NCI-H2081 (cell line): ENCODE measurements around the gene PTCHD1.

Experiments
- DNase-seq, 2 experiments: peaks; one replicate each; lab custom pipeline; 2025; lab: John Stamatoyannopoulos, UW

PTCHD1 gene

DNA sequence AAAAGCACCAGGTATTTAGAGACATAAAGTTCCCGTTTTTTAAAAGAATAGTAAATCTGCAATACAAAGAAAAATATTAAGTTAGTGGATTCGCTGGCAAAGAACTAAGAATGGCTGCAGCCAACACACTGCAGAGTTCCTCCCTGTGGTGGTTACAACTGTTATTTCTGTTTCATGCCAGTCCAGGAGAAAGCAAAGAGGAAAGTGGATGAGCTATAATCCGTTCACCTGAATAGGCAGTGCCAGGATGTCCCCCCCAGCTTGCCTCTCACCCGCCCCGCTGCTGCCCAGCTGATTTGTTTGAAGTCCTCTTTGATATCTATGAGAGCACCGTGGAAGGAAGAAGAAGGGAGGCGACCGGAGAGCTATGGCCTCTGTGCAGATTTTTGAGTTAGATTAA is 63.9 kb downstream of the PTCHD1 start:
- no peak for DNase-seq

DNA sequence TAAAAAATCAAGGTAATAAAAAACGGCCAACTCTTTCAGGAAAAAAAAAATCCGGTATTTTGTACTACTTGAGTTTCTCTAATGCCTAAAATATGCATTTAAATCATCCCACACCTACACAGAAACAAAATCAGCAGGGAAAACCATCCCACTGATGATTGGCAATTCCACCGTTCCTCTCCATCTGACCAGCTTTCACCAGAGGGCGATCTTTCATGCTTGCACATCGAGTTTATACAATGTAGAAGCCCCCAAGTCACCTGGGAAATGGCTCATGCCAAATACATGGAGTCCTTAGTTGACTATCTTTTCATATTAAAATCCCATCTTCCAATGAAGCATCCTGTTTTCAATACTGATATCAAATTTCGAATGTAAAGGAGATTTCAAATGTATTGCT is 69.2 kb downstream of the PTCHD1 start:
- peak in 1 of 2 experiments; percentile 24 for DNase-seq

GRCh38 chrX:23422912-23423311 is 88.3 kb downstream of the PTCHD1 start:
- no peak for DNase-seq

GRCh38 chrX:23434356-23434884 is 99.8 kb downstream of the PTCHD1 start:
- no peak for DNase-seq

GRCh38 chrX:23435108-23435507 is 100.5 kb downstream of the PTCHD1 start:
- no peak for DNase-seq

GRCh38 chrX:23435575-23435974 is 100.9 kb downstream of the PTCHD1 start:
- no peak for DNase-seq

DNA sequence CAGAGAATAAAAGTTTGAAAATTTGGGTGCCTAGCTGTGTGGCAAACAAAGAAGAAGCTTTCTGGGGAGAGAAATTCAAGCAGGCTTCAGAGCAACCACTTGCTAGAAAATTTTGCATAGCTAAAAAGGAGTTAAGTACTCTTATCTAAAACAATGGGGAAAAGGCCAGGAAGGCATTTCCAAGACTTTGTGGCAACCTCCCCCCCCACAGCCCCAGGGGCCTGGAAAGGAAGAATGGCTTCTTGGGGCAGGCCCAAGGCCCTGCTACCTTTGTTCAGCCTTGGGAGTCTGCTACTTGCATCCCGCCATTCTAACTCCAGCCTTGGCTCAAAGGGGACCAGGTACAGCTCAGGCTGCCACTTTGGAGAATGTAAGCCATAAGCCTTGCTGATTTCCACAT is 102.2 kb downstream of the PTCHD1 start:
- no peak for DNase-seq

DNA sequence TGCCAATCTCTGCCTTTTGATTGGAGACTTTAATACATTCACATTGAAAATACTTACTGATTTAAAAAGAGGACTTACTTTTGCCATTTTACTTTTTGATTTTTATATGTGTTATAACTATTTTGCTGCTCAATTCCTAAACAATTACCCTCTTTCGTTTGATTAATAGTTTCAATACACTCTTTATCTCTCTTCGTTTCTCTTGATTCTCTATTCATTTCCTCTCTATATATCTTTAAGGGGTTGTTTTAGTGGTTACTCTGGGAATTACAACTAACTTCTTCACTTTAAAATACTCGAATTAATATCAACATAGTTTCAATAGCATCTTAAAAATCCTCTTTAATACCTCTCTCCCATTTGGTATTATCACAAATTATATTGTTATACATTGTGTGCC is 116.6 kb downstream of the PTCHD1 start:
- no peak for DNase-seq
